HG02610 (cell line): Measurements from ENCODE around the gene NKIRAS2.

Source experiments
- ATAC-seq: cut with Tn5 transposase; IDR thresholded peaks from one replicate; pipeline ENCODE4 v1.9.1; 2021; ENCODE audit warnings: mild to moderate bottlenecking, moderate library complexity; ENCODE audit not compliant: unreplicated experiment

NKIRAS2 gene

GRCh38 chr17:42053731-42054500, 34.0 kb downstream of the NKIRAS2 start:
- no peak for ATAC-seq

DNA sequence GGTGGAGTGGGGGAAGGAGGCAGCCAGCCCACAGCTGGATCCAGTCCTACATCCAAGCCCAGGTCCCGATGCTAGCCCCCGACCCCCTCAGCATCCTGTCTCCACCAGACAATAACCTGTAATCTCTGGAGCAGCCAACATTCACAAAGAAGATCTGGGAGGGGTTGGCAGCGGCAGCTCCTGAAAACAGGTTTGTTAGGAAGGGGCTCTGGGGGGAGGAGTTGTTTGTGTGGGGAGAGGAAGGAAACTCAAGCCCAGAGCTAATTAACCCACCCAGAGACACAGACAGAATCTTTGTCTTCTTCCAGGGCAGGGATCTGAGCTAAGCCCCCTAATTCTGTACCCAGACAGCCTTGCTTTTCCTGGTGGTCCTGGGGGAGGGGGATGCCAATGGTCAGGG, 35.1 kb downstream of the NKIRAS2 start:
- no peak for ATAC-seq

DNA sequence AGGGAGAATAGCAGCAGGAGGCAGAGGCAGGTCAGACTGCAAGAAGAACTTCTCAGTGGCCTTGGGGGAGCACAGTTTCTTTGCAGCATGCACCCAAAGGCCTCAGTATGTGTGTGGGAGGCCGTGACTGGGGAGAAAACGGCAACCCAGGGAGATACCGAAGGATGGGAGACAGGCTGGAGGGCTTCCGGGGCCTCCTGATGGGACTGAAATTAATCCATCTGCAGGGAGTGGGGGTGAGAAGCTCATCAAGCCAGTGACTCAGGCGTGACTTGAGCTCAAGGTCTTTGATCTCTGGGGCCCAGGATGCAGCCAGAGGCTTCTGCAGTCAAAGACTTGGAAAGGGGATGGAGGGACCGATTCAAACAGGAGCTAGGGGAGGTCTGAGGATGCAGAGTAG, 35.6 kb downstream of the NKIRAS2 start:
- no peak for ATAC-seq

DNA sequence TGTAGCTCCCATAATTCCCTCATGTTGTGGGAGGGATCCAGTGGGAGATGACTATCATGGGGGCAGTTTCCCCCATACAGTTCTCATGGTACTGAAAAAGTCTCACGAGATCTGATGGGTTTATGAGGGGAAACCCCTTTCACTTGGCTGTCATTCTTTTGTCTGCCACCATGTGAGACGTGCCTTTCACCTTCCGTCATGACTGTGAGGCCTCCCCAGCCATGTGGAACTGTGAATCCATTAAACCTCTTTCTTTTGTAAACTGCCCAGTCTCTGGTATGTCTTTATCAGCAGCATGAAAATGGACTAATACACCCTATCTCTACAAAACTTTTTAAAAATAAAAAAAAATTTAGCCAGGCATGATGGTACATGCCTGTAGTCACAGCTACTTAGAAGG, 36.7 kb downstream of the NKIRAS2 start:
- no peak for ATAC-seq

- no peak for ATAC-seq
Measured at GRCh38 chr17:42058063-42058462, 38.2 kb downstream of the NKIRAS2 start.

DNA sequence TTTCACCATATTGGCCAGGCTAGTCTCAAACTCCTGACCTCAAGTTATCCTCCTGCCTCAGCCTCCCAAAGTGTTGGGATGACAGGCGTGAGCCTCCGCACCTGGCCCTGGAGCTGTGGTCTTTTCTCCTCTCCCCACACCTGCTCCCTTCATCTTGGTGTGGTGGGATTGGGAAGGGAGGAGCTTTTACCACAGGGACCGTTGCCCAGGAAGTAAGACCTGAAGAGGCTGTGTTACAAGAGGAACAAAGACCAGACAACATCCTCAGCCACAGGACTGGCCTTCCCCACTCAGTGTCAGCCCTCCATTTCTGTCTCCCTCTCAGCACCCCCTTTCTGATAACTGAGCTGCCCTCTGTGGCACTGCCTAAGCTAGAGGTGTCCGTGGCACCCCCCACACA, 39.9 kb downstream of the NKIRAS2 start:
- ATAC-seq: no peak

- no peak for ATAC-seq
Measured at GRCh38 chr17:42060231-42060630, 40.3 kb downstream of the NKIRAS2 start.

DNA sequence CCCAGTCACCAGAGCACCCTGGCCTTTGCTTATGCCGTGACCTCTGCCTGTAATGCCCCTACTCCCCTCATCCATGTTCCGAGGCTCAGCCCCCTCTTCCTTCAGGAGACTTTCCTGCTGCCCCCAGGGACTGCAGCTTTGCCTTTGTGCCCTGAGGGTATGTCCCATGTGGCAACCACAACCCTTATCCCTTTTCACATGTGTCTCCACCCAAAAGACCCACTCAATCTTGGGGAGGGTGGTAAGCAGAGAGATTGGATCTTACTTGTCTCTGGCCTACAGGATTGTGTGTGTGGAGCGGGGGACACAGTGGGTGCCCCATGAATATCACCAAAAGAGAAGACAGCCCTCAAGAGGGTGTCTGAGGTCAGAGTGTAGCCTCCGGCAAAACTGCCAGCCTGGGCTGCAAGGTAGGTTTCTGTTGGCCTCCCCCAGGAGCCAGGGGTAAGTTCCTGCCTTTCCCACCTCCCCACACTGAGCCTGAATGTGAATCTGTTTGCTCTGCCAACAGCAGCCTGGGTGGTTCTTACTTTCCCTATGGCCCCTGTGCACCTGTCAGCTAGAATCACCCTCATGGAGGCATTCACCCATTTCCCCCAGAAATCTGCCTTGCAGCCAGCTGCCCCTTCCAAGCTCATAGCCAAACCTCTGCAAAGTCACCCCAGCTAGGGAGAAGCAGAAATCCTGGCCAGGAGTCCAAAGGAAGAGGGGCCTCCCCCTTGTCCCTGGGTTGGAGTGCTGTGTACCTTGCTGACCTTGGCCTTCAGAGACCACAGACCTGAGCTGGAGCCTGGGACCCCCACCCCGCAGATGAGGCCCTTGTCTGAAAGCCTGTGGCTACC, 42.0 kb downstream of the NKIRAS2 start:
- ATAC-seq: no peak

- ATAC-seq: no peak
Measured at GRCh38 chr17:42062681-42063080, 42.8 kb downstream of the NKIRAS2 start.

DNA sequence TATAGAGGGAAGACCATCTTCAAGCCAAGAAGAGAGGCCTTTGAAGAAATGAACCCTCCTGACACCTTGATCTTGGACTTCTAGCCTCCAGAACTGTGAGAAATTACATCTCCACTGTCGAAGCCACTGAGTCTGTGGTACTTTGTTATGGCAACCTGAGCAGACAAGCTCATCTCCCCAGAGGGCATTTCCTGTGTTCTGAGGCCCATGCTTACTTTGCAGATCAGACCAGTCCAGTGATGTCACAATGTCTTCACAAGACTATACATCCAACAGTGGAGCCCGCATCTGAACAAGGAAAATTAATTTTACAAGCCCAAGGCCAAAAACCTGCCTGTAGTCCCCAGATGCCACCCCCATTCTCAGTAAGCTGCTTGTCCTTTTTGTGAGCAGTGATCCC, 45.3 kb downstream of the NKIRAS2 start:
- ATAC-seq: no peak

DNA sequence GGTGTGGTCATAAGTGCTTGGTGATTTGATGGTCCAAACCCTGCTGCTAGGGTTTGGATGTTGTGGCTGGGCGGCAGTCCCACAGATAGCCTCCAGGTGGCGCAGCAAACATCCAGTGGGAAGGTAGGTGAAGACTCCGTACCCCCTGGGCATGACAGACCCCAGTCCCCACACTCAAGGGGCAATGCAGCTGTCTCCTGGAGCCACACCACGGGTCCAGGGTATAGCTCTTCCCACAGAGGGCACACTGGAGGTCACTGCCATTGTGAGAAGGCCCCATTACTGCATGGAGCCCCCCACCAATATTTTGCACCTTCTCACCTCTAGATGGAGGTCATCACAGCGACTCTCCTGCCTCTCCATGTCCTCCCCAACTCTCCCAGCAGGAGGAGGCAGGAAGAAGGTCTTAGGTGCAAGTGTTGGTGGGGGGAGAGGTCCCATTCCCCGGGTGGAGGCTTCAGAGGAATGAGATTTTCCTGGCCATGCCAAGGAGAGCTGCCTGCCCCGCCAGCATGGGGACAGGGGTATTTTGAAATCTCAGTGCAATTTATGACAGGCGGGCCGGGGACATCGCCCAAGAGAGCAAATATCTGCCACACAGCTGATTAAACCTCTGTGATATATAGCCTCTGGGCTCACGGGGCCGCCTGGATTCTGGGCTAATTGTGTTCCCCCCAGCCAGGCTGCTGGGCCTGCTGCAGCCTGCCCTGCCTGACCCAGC, 47.6 kb downstream of the NKIRAS2 start:
- no peak for ATAC-seq

- no peak for ATAC-seq
Measured at GRCh38 chr17:42068979-42069378, 49.1 kb downstream of the NKIRAS2 start.

- ATAC-seq: no peak
Measured at GRCh38 chr17:42071810-42072209, 51.9 kb downstream of the NKIRAS2 start.

DNA sequence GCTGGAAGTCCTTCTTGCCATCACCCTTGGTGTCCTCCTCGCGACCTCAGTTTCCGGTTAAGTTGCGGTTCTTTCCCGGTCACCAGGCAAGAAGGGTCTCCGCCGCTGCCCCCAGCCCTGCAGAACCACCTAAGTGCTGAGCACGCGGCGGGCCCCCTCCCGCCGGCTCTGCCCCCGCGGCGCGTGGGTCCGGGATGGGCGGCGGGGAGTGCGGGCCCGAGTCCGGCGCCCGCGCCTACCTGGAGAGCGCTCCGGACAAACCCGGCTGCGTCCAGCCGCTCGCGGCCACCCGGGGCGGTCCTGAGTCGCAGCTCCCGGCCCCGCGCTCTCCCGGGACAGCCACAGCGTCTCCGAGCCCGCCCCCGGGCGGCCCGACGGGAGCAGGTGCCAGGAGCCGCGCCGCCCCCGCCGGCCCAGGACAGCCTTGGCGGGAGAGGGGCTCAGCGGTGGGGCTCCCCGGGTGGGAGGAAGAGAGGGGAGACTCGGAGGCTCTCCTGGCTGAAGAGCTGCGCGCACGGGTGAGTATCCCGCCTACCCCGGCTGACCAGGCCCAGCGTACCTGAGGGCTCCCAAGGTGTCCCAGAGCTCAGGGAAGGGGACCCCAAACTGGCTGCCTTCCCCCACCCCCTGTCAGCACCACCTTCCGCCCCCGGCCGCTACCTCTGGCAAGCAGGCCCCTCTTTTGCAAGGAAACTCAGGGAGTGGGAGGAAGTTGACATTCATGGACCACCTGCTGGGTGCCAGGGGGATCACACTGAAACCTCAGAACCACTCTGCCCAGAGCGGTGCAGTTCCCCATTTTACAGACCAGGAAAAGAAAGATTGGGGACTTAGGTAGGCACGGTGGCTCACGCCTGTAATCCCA, 52.7 kb downstream of the NKIRAS2 start:
- no peak for ATAC-seq
